ENCODE results near the gene LPAR5.

LPAR5 gene

GRCh38 chr12:6635856-6636531 is at the start of gene LPAR5:
Gene LPAR5 (minus strand): TSS chr12:6635959. CDS start chr12:6621248, 14,711 bp downstream.
- DNase-seq, result peak; percentile 27

GRCh38 chr12:6684609-6685008 is 48.9 kb upstream of the LPAR5 start:
- peak; percentile 76 for DNase-seq

GRCh38 chr12:6676962-6677361 is 41.2 kb upstream of the LPAR5 start:
- DNase-seq, result no peak

- DNase-seq, result no peak
Observed at GRCh38 chr12:6672143-6672542, 36.4 kb upstream of the LPAR5 start.

- DNase-seq, result peak; percentile 31
Observed at GRCh38 chr12:6667559-6668210, 31.9 kb upstream of the LPAR5 start.

GRCh38 chr12:6666211-6666610 is 30.5 kb upstream of the LPAR5 start:
- DNase-seq, result no peak

- no peak for DNase-seq
Observed at GRCh38 chr12:6664902-6665301, 29.1 kb upstream of the LPAR5 start.

GRCh38 chr12:6662906-6663742 is 27.4 kb upstream of the LPAR5 start, which contains the start of gene ING4:
Gene ING4 (minus strand): TSS chr12:6663119. CDS start chr12:6663101, 18 bp downstream.
- peak; percentile 100 for DNase-seq

- peak; percentile 68 for DNase-seq
Observed at GRCh38 chr12:6662602-6662905, 26.8 kb upstream of the LPAR5 start.

GRCh38 chr12:6653987-6654386 is 18.2 kb upstream of the LPAR5 start:
- no peak for DNase-seq

GRCh38 chr12:6653342-6653741 is 17.6 kb upstream of the LPAR5 start:
- DNase-seq, result no peak

GRCh38 chr12:6652391-6652790 is 16.6 kb upstream of the LPAR5 start:
- no peak for DNase-seq

GRCh38 chr12:6650832-6651231 is 15.1 kb upstream of the LPAR5 start:
- no peak for DNase-seq

- no peak for DNase-seq
Observed at GRCh38 chr12:6647083-6647604, 11.4 kb upstream of the LPAR5 start, which contains the start of gene ACRBP. Gene ACRBP (minus strand): TSS chr12:6647432. CDS start chr12:6647366, 66 bp downstream.

GRCh38 chr12:6646276-6647082 is 10.7 kb upstream of the LPAR5 start:
- no peak for DNase-seq

GRCh38 chr12:6644903-6645302 is 9.1 kb upstream of the LPAR5 start:
- DNase-seq, result peak; percentile 57

- DNase-seq, result no peak
Observed at GRCh38 chr12:6644257-6644596, 8.5 kb upstream of the LPAR5 start.

GRCh38 chr12:6643569-6644256 is 8.0 kb upstream of the LPAR5 start:
- DNase-seq, result no peak

GRCh38 chr12:6641131-6641530 is 5.4 kb upstream of the LPAR5 start:
- no peak for DNase-seq

GRCh38 chr12:6640497-6640896 is 4.7 kb upstream of the LPAR5 start:
- no peak for DNase-seq

GRCh38 chr12:6639151-6639801 is 3.5 kb upstream of the LPAR5 start:
- DNase-seq, result no peak

GRCh38 chr12:6638305-6638704 is 2.5 kb upstream of the LPAR5 start:
- no peak for DNase-seq
